ENCODE results near the gene LDLR. TPM values are rescaled to one million over a fixed set of nuclear protein-coding genes. Genes with fewer than 3 reads are reported as not detected.
"Not testable (repeated sequence)": the region's sequence is repeated elsewhere in the genome, so short reads cannot be mapped to it uniquely, and the experiment has no call there.

Gene LDLR
- polyA plus RNA-seq, 3 donors = 23.2 to 28.9 (median 25.1) TPM

DNA sequence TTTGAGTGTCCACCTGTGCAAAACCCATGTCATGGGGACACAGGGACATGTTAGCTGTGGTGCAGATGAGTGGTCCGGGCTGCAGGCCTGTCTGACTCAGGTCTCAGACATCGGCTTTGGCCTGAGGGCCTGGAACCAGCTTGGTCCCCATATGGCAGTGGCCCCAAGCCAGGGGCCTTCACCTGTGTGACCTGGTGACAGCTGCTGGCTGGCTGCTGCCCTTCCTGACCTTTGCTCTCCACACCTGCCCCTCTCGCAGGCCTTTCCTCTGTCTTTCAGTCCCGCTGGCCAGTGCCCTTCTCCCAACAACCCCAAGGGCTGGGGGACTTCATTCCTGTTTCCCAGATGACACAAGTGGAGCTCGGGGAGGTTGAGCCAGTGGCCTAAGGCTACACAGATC, 22.9 kb upstream of the LDLR start:
- DNase-seq (ENCODE audit: extremely low read depth in 1 of 11, low read depth in 9 of 11, low spot score in 4 of 11) = no peak

DNA sequence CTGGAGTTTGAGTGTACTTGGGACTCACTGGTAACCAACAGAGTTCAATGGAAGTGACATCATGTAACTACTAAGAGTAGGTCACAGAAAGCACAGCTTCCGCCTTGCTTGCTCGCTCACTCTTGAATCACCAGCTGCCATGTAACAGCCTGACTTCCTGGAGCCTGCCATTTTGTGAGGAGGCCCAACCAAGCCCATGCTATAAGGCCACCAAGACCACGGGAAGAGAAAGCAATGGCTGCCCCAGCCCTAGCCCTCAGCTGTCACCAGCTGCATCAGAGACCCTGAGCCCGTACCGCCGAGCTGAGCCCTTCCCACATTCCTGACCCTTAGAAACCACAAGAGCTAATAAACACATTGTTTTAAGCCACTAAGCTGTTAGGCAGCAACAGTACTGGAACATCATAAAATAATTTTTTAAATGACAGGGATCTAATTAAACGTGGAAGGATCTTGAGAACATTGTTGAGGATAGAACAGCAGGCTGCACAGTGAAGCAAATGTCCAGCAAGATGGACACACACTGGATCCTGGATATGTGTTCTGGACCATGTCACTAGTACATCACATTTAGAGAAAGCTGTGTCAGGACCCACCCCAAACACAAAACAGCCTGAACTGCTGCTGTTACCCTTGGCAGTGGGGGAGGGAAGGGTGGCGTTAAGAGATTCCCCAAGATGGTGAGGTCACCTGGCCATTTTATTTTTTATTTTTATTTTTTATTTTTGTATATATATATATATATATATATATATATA, 21.7 kb upstream of the LDLR start:
- DNase-seq (ENCODE audit: extremely low read depth in 1 of 11, low read depth in 9 of 11, low spot score in 4 of 11) = no peak

DNA sequence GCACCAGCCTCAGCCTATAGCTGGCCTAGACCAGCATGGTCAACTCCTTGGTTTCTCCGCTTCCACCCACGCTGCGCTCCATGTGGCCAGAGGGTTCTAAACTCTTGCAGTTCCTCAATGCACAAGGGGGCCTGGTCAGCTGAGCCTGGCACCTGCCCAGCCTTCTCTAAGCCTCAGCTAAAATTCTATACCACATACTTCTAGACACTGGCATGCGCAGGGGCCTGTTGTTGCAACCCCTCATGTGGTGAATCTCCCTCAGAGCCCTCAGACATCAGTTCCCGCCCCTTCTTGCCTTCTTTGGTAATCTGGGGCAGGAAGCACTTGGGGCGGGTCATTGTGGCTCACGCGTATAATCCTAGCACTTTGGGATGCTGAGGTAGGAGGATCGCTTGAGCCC, 19.7 kb upstream of the LDLR start:
- no peak for DNase-seq (ENCODE audit: extremely low read depth in 1 of 11, low read depth in 9 of 11, low spot score in 4 of 11)

DNA sequence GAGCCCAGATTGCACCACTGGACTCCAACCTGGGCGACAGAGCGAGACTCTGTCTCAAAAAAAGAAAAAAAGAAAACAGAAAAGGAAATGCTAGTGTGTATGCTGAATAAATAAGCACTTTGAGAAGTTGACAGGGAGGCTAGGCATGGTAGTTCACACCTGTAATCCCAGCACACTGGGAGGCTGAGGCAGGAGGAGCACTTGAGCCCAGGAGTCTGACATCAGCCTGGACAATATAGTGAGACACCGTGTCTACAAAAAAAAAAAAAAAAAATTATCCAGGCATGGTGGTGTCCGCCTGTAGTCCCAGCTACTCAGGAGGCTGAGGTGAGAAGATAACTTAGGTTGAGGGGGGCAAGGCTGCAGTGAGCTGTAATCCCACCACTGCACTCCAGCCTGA, 19.1 kb upstream of the LDLR start:
- no peak for DNase-seq (ENCODE audit: extremely low read depth in 1 of 11, low read depth in 9 of 11, low spot score in 4 of 11)

DNA sequence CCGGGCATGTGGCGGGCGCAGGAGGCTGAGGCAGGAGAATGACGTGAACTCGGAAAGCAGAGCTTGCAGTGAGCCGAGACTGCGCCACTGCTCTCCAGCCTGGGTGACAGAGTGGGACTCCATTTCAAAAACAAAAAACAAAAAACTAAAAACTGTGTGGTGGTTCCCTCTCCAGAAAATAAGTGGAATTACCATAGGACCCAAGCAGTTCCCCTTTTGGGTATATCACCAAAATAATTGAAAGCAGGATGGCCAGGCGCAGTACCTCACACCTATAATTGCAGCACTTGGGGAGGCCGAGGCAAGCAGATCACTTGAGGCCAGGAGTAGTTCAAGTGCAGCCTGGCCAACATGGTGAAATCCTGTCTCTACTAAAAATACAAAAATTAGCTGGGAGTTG, 15.7 kb upstream of the LDLR start:
- DNase-seq (ENCODE audit: extremely low read depth in 1 of 11, low read depth in 9 of 11, low spot score in 4 of 11) = no peak

DNA sequence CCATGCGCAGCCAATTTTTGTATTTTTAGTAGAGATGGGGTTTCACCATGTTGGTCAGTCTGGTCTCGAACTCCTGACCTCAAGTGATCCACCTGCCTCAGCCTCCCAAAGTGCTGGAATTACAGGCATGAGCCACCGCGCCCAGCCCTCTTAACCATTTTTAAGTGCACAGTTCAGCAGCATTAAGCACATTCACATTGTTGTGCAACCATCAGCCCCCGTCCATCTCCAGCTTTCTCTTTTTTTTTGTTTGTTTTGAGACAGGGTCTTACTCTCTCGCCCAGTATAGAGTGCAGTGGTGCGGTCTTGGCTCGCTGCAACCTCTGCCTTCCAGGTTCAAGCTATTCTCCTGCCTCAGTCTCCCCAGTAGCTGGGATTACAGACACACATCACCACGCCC, 12.5 kb upstream of the LDLR start:
- not testable (repeated sequence) for DNase-seq (ENCODE audit: extremely low read depth in 1 of 11, low read depth in 9 of 11, low spot score in 4 of 11)

DNA sequence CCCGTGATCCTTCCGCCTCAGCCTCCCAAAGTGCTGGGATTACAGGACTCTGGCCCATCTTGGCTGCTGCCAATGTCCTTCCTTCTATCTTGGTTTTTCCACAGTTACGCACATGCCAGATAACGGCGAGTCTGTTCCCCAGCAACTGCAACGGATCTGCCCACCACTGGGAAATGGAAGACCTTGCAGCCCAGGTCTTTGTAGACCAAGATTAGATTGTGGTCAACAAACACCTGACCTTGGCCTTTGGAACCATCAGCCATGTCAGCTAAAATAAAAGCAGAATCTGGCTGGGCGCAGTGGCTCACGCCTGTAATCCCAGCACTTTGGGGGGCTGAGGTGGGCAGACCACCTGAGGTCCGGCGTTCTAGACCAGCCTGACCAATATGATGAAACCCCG, 10.4 kb upstream of the LDLR start:
- no peak for DNase-seq (ENCODE audit: extremely low read depth in 1 of 11, low read depth in 9 of 11, low spot score in 4 of 11)

DNA sequence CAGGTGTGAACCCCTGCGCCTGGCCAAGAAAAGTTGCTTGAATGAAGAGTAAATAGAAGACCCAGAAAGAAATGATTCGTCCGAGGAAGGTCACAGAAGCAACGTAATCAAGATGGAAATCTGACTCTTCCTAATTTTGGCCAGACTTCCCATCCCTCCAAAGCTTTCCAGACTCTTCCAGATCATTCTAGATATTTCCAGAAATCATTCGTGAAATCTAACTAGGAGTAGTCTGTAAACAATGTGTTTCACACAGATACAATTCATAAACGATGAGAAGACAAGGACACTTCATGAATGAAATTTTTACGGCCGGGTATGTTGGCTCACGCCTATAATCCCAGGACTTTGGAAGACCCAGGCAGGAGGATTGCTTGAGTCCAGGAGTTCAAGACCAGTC, 9.3 kb upstream of the LDLR start:
- DNase-seq (ENCODE audit: extremely low read depth in 1 of 11, low read depth in 9 of 11, low spot score in 4 of 11) = no peak

DNA sequence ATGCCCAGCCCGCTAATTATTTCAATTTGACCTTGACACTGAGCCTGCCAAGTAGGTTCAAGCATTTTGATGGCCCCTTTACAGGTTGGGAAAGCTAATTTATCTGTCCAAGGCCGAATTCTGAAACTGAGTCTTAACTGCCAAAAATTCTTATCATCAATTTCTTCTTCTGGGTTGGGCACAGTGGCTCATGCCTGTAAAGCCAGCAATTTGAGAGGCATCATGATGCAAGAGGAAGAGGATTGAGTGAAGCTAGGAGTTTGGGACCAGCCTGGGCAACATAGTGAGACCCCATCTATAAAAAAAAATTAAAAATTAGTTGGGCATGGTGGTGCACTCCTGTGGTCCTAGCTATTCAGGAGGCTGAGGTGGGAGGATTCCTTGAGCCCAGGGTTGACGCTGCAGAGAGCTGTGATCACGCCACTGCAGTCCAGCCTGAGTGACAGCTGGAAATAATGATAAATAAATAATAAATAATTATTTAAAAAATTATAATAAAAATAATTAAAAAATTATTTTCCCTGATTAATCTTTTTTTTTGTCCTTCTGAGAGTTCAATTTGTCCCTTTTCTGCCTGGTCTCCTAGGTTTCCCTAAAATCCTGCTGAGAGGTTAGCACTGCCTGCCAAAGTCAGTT, 1.3 kb upstream of the LDLR start:
- DNase-seq (ENCODE audit: extremely low read depth in 1 of 11, low read depth in 9 of 11, low spot score in 4 of 11) = no peak

DNA sequence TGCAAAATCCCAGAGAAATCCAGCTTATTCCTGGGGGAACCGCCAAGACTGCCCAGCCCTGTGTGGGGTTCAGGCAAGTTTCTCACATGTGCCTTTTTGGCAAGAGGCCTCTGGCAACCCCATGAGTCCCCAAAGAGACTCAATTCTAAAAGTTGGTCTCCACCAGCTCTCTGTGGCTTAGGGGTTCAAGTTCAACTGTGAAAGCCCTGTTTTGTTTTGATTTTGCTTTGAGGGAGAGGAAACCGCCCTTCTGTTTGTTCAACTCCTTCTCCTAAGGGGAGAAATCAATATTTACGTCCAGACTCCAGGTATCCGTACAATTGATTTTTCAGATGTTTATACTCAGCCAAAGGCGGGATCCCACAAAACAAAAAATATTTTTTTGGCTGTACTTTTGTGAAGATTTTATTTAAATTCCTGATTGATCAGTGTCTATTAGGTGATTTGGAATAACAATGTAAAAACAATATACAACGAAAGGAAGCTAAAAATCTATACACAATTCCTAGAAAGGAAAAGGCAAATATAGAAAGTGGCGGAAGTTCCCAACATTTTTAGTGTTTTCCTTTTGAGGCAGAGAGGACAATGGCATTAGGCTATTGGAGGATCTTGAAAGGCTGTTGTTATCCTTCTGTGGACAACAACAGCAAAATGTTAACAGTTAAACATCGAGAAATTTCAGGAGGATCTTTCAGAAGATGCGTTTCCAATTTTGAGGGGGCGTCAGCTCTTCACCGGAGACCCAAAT, 583 bp upstream of the LDLR start:
- DNase-seq (ENCODE audit: extremely low read depth in 1 of 11, low read depth in 9 of 11, low spot score in 4 of 11) = peak in 1 of 11 donors; percentile 62

DNA sequence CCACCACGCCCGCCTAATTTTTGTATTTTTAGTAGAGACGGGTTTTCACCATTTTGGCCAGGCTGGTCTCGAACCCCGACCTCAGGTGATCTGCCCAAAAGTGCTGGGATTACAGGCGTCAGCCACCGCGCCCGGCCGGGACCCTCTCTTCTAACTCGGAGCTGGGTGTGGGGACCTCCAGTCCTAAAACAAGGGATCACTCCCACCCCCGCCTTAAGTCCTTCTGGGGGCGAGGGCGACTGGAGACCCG, 676 bp downstream of the LDLR start:
- DNase-seq (ENCODE audit: extremely low read depth in 1 of 11, low read depth in 9 of 11, low spot score in 4 of 11) = not testable (repeated sequence)

DNA sequence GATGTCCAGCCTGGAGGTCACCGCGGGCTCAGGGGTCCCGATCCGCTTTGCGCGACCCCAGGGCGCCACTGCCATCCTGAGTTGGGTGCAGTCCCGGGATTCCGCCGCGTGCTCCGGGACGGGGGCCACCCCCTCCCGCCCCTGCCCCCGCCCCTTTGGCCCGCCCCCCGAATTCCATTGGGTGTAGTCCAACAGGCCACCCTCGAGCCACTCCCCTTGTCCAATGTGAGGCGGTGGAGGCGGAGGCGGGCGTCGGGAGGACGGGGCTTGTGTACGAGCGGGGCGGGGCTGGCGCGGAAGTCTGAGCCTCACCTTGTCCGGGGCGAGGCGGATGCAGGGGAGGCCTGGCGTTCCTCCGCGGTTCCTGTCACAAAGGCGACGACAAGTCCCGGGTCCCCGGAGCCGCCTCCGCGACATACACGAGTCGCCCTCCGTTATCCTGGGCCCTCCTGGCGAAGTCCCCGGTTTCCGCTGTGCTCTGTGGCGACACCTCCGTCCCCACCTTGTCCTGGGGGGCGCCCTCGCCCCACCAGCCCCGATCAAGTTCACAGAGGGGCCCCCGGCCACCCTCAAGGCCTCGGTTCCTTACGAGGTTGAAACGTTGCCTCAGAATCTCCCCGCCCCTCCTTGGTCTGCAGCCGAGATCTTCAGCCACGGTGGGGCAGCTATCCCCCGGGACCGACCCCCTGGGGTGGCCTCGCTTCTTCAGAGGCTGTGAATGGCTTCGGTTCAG, 1.2 kb downstream of the LDLR start:
- peak; percentile 75 to 97 (median 91) for DNase-seq (ENCODE audit: extremely low read depth in 1 of 11, low read depth in 9 of 11, low spot score in 4 of 11)

DNA sequence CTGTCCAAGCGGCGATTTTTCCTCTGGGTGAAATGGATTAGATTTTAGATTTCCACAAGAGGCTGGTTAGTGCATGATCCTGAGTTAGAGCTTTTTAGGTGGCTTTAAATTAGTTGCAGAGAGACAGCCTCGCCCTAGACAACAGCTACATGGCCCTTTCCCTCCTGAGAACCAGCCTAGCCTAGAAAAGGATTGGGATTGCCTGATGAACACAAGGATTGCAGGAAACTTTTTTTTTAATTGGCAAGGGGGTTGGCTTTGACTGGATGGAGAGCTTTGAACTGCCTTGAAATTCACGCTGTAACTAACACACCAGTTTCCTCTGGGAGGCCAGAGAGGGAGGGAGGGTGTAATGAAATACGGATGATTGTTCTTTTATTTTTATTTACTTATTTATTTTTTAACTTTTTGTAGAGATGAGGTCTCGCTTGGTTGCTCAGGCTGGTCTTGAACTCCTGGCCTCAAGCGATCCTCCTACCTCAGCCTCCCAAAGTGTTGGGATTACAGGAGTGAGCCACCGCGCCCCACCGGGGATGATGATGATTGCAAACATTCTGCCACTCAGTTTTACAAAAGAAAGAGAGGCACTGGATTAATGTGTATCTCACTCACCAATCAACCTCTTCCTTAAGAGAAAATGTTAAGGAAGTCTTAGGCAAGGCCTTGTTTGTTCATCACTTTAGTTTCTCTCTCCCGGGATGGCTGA, 1.9 kb downstream of the LDLR start:
- no peak for DNase-seq (ENCODE audit: extremely low read depth in 1 of 11, low read depth in 9 of 11, low spot score in 4 of 11)

DNA sequence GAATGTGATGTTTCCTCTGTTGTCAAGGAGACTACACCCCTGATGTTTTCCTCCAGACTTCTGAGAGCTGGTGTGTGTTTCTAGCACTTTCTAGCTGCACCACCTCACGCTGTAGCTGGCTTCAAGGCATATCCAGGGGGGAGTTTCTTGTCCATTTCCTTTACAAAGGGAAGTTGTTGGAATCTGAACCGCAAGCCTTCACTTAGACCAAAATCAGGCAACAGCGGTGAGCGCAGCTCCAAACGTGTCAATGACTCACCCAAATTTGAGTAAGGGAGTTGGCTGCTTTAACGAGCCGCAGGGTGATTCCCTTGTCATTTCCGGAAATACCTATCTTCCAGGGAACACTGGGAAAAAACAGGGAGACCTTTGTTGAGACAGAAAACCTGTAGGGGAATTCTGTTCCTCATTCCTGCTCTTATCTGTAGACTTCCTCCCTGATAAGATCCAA, 2.5 kb downstream of the LDLR start:
- DNase-seq (ENCODE audit: extremely low read depth in 1 of 11, low read depth in 9 of 11, low spot score in 4 of 11) = no peak

DNA sequence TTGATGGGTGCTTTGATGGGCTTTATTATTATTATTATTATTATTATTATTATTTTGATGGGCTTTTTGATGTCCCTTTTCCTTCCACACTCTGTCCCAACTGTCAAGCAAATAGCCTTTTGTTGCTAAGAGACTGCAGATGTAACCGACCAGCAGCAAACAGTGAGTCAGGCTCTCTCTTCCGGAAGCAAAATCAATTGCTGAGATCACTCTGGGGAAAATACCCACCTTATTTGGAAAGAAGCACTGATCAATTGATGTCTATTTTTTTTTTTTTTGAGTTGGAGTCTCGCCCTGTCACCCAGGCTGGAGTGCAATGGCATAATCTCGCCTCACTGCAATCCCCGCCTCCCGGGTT, 2.9 kb downstream of the LDLR start:
- DNase-seq (ENCODE audit: extremely low read depth in 1 of 11, low read depth in 9 of 11, low spot score in 4 of 11) = no peak

DNA sequence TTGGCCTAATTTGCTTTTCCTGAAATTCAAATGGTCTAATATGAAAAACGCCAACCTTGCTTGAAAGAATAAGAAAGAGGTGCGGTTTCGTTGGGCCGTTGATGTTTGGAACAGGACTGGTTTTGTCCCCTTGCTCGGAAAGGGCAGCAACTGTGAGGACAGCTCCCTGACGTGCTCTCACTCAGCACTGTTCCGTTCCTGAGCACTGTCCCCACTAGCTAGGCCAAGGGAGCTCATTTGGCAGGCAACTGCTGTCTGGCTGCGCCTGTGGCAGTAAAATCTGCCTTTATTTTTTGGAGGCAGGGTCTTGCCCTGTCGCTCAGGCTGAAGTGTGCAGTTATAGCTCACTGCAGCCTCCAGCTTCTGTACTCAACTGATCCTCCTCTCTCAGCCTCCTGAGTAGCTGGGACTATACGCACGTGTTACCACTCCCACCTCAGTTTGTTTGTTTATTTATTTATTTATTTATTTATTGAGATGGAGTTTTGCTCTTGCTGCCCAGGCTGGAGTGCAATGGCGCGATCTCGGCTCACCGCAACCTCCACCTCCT, 4.5 kb downstream of the LDLR start:
- no peak for DNase-seq (ENCODE audit: extremely low read depth in 1 of 11, low read depth in 9 of 11, low spot score in 4 of 11)

DNA sequence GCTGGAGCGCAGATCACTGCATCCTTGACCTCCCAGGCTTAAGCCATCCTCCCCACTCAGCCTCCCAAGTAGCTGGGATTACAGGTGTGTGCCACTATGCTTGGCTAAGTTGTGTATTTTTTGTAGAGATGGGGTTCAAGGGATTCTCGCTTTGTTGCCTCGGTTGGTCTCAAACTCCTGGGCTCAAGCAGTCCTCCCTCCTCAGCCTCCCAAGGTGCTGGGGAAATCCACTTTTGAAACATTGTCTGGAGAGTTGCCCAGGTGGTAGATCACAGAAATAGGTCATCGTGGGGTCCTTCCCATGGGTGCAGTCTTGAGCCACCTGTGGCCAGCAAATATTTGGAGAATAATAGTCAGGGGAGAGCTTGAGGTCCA, 5.2 kb downstream of the LDLR start:
- no peak for DNase-seq (ENCODE audit: extremely low read depth in 1 of 11, low read depth in 9 of 11, low spot score in 4 of 11)

DNA sequence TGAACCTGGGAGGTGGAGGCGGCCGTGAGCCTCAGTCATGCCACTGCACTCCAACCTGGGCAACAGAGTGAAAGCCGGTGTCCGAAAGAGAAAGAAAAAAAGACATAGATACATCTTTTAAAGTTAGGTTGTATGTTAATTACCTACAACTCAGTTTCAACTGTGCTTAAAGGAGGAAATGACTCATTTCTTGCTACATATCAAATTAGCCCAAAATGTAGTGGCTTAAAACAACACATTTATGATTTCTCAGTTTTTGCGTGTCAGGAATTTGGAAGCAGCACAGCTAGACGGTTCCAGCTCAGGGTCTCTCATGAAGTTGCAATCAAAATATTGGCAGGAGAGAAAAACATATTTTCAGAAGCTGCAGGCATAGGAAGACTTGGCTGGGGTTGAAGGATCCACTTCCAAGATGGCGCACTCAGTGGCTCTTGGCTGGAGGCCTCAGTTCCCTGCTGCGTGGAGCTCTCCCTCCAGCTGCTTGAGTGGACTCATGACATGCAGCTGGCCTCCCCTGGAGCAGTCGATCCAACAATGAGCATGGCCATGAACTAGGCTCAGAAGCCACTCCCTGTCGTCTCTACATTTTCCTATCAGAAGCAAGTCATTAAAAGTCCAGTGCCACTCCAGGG, 7.1 kb downstream of the LDLR start:
- DNase-seq (ENCODE audit: extremely low read depth in 1 of 11, low read depth in 9 of 11, low spot score in 4 of 11) = no peak

DNA sequence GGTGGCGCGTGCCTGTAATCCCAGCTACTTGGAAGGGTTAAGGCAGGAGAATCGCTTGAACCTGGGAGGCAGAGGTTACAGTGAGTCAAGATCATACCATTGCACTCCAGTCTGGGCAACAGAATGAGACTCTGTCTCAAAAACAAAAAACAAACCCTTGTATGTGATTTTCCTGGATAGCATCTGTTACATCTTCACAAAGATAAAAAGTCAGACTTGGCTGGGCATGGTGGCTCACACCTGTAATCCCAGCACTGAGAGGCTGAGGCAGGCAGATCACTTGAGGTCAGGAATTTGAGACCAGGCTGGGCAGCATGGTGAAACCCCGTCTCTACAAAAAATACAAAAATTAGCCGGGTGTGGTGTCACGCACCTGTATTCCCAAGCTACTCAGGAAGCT, 8.1 kb downstream of the LDLR start:
- DNase-seq (ENCODE audit: extremely low read depth in 1 of 11, low read depth in 9 of 11, low spot score in 4 of 11) = not testable (repeated sequence)

Data from renal cortex interstitium (tissue), 11 donors.